ENCODE results near the gene FERMT1. TPM values are rescaled to one million over a fixed set of nuclear protein-coding genes. Genes with fewer than 3 reads are reported as not detected.

FERMT1 gene
- total and polyA plus RNA-seq, 2 donors (not counting 3 experiments of a cell fraction or from before 2014, with no cell fraction given) = 0.11 to 1.5 TPM

DNA sequence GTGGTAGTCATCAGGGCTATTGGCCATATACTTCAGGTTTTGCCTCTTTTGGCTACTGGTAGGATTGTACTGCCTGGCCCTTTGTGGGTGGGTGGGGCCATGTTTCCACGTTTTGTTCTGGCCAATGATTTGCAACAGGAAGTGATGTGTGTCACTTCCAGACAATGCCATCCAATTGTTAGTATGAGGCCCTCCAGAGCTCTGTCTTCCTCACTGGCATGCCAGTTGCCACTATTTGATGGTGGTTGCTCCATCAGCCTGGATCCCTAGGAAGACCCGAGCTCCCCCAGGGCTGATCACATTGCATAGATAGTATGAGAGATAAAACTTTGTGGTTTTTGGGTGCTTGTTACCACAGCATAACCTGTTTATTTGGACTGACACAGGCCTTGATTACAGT, 61.3 kb downstream of the FERMT1 start:
- H3K4me1 ChIP-seq (ENCODE audit: control insufficient read depth, extremely low read depth, insufficient read depth, low read length) = no peaks in the 10 kb centered on the region
- H2AFZ ChIP-seq (ENCODE audit: low read depth, low read length) = no peak overlapping the region
- no peak overlapping the region for H3K9ac ChIP-seq (replicated peaks; ENCODE audit: extremely low read depth, insufficient read depth, low read length)
- no peaks in the 10 kb centered on the region for H3K9me3 ChIP-seq (replicated peaks; ENCODE audit: control insufficient read depth, insufficient read depth, low read length)
- no peaks in the 10 kb centered on the region for H3K79me2 ChIP-seq (ENCODE audit: control insufficient read depth, insufficient read depth, low read length)
- H3K27me3 ChIP-seq (ENCODE audit: control insufficient read depth in 2 of 2, insufficient read depth in 2 of 2, low read length in 2 of 2) = peaks cover 0 to 1% of the 10 kb centered on the region in 2 experiments
- H3K36me3 ChIP-seq (ENCODE audit: control insufficient read depth in 2 of 2, extremely low read depth in 1 of 2, insufficient read depth in 2 of 2, low read length in 2 of 2) = no peaks in the 10 kb centered on the region
- FAIRE-seq (no peak), DNase-seq (ENCODE audit: low read depth, low spot score) (no peak)
- no TSS peak for BruUV-seq (replicated peaks)
- ChIA-PET CTCF (interaction anchor here (1.5 to 2.1 kb wide), 2 partner anchors 13 to 532 kb away, joined by 5 to 7 read pairs; no protein-coding TSS in a partner anchor), POLR2A (no interaction called here)
- H3K27ac ChIP-seq (ENCODE audit: insufficient read depth, low read depth, low read length) = no peak overlapping the region
- H4K20me1 ChIP-seq (replicated peaks; ENCODE audit: control insufficient read depth, extremely low read depth, insufficient read depth, low read length) = no peaks in the 10 kb centered on the region
- TF ChIP-seq GATA2 (IDR thresholded peaks at IDR 0.05; ENCODE audit: insufficient read depth, insufficient read length, low read depth, low read length) (no peak), EZH2 (IDR thresholded peaks at IDR 0.05; ENCODE audit: borderline replicate concordance, low read depth, low read length, severe bottlenecking) (no peak), POLR2A (IDR thresholded peaks at IDR 0.05; ENCODE audit: low read depth, low read length) (no peak)
- H3K4me2 ChIP-seq (ENCODE audit: insufficient read depth, low read length) = no peak overlapping the region
- dilution Hi-C loops (cut with MboI; ENCODE audit: extremely low pct_ligation_motif_present, low sequenced_read_pairs) (no loop called here), intact Hi-C loops (cut with micrococcal nuclease) (no loop called here)
- no peak overlapping the region for H3K4me3 ChIP-seq (replicated peaks in 1 of 3; ENCODE audit: insufficient read depth in 1 of 3, low read depth in 1 of 3, low read length in 3 of 3)
- H3K9me1 ChIP-seq (replicated peaks; ENCODE audit: control insufficient read depth, extremely low read depth, insufficient read depth, low read length) = no peaks in the 10 kb centered on the region

DNA sequence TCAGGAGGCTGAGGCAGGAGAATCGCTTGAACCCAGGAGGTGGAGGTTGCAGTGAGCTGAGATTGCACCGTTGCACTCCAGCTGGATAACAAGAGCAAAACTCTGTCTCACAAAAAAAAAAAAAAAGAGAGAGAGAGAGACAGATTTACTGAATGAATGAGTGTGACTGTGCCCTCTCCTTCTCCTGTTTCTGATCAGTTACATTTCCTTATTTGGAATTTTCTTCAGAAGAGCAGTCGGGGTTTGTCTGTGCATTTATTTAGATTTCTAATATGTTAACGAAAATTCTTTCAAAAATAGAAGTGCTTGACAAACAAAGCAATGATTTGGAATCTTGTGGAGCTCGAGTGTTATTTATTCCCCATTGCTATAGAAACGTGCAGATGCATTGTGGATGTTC, 62.6 kb downstream of the FERMT1 start:
- POLR2A ChIA-PET = no interaction called here

More for the DNA sequence above, 62.6 kb downstream of the FERMT1 start:
- no TSS peak for BruUV-seq (replicated peaks)
- FAIRE-seq = no peak
- no peaks in the 10 kb centered on the region for H3K9me1 ChIP-seq (replicated peaks; ENCODE audit: control insufficient read depth, extremely low read depth, insufficient read depth, low read length)
- H3K36me3 ChIP-seq (ENCODE audit: control insufficient read depth in 2 of 2, extremely low read depth in 1 of 2, insufficient read depth in 2 of 2, low read length in 2 of 2) = no peaks in the 10 kb centered on the region
- H3K4me3 ChIP-seq (replicated peaks in 1 of 3; ENCODE audit: insufficient read depth in 1 of 3, low read depth in 1 of 3, low read length in 3 of 3) = no peak overlapping the region
- peaks cover 0 to 1% of the 10 kb centered on the region in 2 experiments for H3K27me3 ChIP-seq (ENCODE audit: control insufficient read depth in 2 of 2, insufficient read depth in 2 of 2, low read length in 2 of 2)
- intact Hi-C loops (cut with micrococcal nuclease) (no loop called here), dilution Hi-C loops (cut with MboI; ENCODE audit: extremely low pct_ligation_motif_present, low sequenced_read_pairs) (no loop called here)
- no peak overlapping the region for H3K4me2 ChIP-seq (ENCODE audit: insufficient read depth, low read length)
- H3K9me3 ChIP-seq (replicated peaks; ENCODE audit: control insufficient read depth, insufficient read depth, low read length) = no peaks in the 10 kb centered on the region
- H3K27ac ChIP-seq (ENCODE audit: insufficient read depth, low read depth, low read length) = no peak overlapping the region
- no peaks in the 10 kb centered on the region for H4K20me1 ChIP-seq (replicated peaks; ENCODE audit: control insufficient read depth, extremely low read depth, insufficient read depth, low read length)
- no peak overlapping the region for H3K9ac ChIP-seq (replicated peaks; ENCODE audit: extremely low read depth, insufficient read depth, low read length)
- DNase-seq (ENCODE audit: low read depth, low spot score) = no peak
- H2AFZ ChIP-seq (ENCODE audit: low read depth, low read length) = no peak overlapping the region
- CTCF ChIA-PET = no interaction called here
- no peaks in the 10 kb centered on the region for H3K4me1 ChIP-seq (ENCODE audit: control insufficient read depth, extremely low read depth, insufficient read depth, low read length)
- no peaks in the 10 kb centered on the region for H3K79me2 ChIP-seq (ENCODE audit: control insufficient read depth, insufficient read depth, low read length)
- TF ChIP-seq GATA2 (IDR thresholded peaks at IDR 0.05; ENCODE audit: insufficient read depth, insufficient read length, low read depth, low read length) = no peak
- TF ChIP-seq, protein P1, sequence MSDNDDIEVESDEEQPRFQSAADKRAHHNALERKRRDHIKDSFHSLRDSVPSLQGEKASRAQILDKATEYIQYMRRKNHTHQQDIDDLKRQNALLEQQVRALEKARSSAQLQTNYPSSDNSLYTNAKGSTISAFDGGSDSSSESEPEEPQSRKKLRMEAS (IDR thresholded peaks at IDR 0.05; ENCODE audit: insufficient read depth, insufficient read length) = no peak
- no peak for TF ChIP-seq MYC (IDR thresholded peaks at IDR 0.05; ENCODE audit: low read depth, low read length)
- no peak for TF ChIP-seq FOS (IDR thresholded peaks at IDR 0.05; ENCODE audit: borderline replicate concordance, insufficient read depth, low read length)
- no peak for TF ChIP-seq EZH2 (IDR thresholded peaks at IDR 0.05; ENCODE audit: borderline replicate concordance, low read depth, low read length, severe bottlenecking)
- TF ChIP-seq POLR2A (IDR thresholded peaks at IDR 0.05; ENCODE audit: low read depth, low read length) = no peak
- no peak for TF ChIP-seq JUN (IDR thresholded peaks at IDR 0.05; ENCODE audit: borderline replicate concordance, insufficient read depth, insufficient read length, low read depth)
- TF ChIP-seq, protein P2, sequence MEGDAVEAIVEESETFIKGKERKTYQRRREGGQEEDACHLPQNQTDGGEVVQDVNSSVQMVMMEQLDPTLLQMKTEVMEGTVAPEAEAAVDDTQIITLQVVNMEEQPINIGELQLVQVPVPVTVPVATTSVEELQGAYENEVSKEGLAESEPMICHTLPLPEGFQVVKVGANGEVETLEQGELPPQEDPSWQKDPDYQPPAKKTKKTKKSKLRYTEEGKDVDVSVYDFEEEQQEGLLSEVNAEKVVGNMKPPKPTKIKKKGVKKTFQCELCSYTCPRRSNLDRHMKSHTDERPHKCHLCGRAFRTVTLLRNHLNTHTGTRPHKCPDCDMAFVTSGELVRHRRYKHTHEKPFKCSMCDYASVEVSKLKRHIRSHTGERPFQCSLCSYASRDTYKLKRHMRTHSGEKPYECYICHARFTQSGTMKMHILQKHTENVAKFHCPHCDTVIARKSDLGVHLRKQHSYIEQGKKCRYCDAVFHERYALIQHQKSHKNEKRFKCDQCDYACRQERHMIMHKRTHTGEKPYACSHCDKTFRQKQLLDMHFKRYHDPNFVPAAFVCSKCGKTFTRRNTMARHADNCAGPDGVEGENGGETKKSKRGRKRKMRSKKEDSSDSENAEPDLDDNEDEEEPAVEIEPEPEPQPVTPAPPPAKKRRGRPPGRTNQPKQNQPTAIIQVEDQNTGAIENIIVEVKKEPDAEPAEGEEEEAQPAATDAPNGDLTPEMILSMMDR (IDR thresholded peaks at IDR 0.05; ENCODE audit: extremely low read depth in 1 of 2, insufficient read depth in 1 of 2, low read depth in 1 of 2, low read length in 2 of 2) = no peak
- TF ChIP-seq POLR2AphosphoS5 (IDR thresholded peaks at IDR 0.05; ENCODE audit: insufficient read depth, low read depth, low read length) = no peak

All from endothelial cell of umbilical vein (primary cell).